Suprapubic skin (tissue), 4 donors: Measurements from ENCODE around the gene HIF3A.

Experiments
- EP300 ChIP-seq: sonication (generic); formaldehyde crosslinking; IDR thresholded peaks from one replicate; pipeline ENCODE4 v1.6.1; 2017; ENCODE audit warnings: antibody characterized with exemption
- POLR2A ChIP-seq, 2 donors: fragments of 450-650 bp; IDR thresholded peaks; one replicate each; pipeline ENCODE4 v1.6.1; 2017; ENCODE audit warnings: antibody characterized with exemption in 2 of 2, mild to moderate bottlenecking in 2 of 2, moderate library complexity in 2 of 2
- POLR2AphosphoS5 ChIP-seq, 3 donors: sonication (generic); formaldehyde crosslinking; IDR thresholded peaks; one replicate each; pipeline ENCODE4 v1.6.1; 2017; ENCODE audit warnings: antibody characterized with exemption in 3 of 3
- TF ChIP-seq, protein P1 (sequence below), 2 donors: fragments of 200-600 bp in 1 of 2; fragments of 450-650 bp in 1 of 2; sonication (generic) in 1 of 2; IDR thresholded peaks; one replicate each; pipeline ENCODE4 v1.5.1; 2016 to 2019; ENCODE audit warnings: antibody characterized with exemption in 2 of 2, mild to moderate bottlenecking in 1 of 2, moderate library complexity in 1 of 2

- TF ChIP-seq POLR2A (IDR thresholded peaks at IDR 0.05) (no peak), EP300 (no peak), POLR2AphosphoS5 (IDR thresholded peaks at IDR 0.05) (no peak)
- TF ChIP-seq, protein P1, sequence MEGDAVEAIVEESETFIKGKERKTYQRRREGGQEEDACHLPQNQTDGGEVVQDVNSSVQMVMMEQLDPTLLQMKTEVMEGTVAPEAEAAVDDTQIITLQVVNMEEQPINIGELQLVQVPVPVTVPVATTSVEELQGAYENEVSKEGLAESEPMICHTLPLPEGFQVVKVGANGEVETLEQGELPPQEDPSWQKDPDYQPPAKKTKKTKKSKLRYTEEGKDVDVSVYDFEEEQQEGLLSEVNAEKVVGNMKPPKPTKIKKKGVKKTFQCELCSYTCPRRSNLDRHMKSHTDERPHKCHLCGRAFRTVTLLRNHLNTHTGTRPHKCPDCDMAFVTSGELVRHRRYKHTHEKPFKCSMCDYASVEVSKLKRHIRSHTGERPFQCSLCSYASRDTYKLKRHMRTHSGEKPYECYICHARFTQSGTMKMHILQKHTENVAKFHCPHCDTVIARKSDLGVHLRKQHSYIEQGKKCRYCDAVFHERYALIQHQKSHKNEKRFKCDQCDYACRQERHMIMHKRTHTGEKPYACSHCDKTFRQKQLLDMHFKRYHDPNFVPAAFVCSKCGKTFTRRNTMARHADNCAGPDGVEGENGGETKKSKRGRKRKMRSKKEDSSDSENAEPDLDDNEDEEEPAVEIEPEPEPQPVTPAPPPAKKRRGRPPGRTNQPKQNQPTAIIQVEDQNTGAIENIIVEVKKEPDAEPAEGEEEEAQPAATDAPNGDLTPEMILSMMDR (IDR thresholded peaks at IDR 0.05): no peak
Observed at GRCh38 chr19:46386151-46386550, 89.3 kb downstream of the HIF3A start.
